ENCODE measurements around the gene ASCL4. TPM values are rescaled to one million over a fixed set of nuclear protein-coding genes. Genes with fewer than 3 reads are reported as not detected.

ASCL4 gene
- total and polyA plus RNA-seq, 2 of the 13 experiments (the other 11 are each of a cell fraction or from before 2014, with no cell fraction given) = not detected

GRCh38 chr12:107798580-107798979 is 24.1 kb downstream of the ASCL4 start (continued):
- TF ChIP-seq PAXIP1 (CRISPR knock-in tag; conservative IDR thresholded peaks at IDR 0.05) (0 out of 2 replicates have a peak, but pooled peaks have one; percentile 23), ZNF441 (CRISPR knock-in tag; IDR thresholded peaks at IDR 0.05; ENCODE audit: borderline replicate concordance) (no peak), KLF11 (CRISPR knock-in tag; IDR thresholded peaks at IDR 0.05) (no peak)

- Histone ChIP-seq H3K9me3 (ENCODE audit: low read length) (no peaks in the 10 kb centered on the region), H2AFZ (ENCODE audit: low read length) (no peak overlapping the region), H3K4me1 (ENCODE audit: insufficient read depth, low read length) (peaks cover 16% of the 10 kb centered on the region), H3K79me2 (ENCODE audit: insufficient read depth, low read length) (no peaks in the 10 kb centered on the region), H3K27ac (ENCODE audit: extremely low read length, insufficient read depth, low read length) (no peak overlapping the region), H3K27me3 (ENCODE audit: control insufficient read depth in 1 of 2, insufficient read depth in 2 of 2, low read length in 2 of 2) (no peaks in the 10 kb centered on the region), H4K20me1 (ENCODE audit: insufficient read depth, low read length) (no peaks in the 10 kb centered on the region), H3K9ac (ENCODE audit: insufficient read depth, low read depth, low read length) (no peak overlapping the region), H3K36me3 (replicated peaks in 1 of 2; ENCODE audit: control insufficient read depth in 1 of 2, insufficient read depth in 2 of 2, low read length in 2 of 2) (no peaks in the 10 kb centered on the region), H3K4me2 (ENCODE audit: low read depth, low read length) (no peak overlapping the region), H3K4me3 (replicated peaks in 1 of 3; ENCODE audit: insufficient read depth in 1 of 3, low read depth in 2 of 3, low read length in 3 of 3) (no peak overlapping the region)
- no TSS peak for BruUV-seq (replicated peaks)
- intact Hi-C loops (cut with micrococcal nuclease; ENCODE audit: unreplicated experiment) (no loop called here), in situ Hi-C loops (cut with HindIII; ENCODE audit: extremely low pct_ligation_motif_present, low pct_unique_long_range_greater_than_20kb) (no loop called here)
- ChIA-PET POLR2A (no interaction called here), CTCF (ENCODE audit: low intra/inter-chr PET ratio, low total read pairs) (no interaction called here)
- DNase-seq (ENCODE audit: low spot score) = no peak
- ATAC-seq = no peak
- TF ChIP-seq ZBED4 (CRISPR knock-in tag; IDR thresholded peaks at IDR 0.05; ENCODE audit: borderline replicate concordance) = no peak
- TF ChIP-seq ZEB1 (IDR thresholded peaks at IDR 0.05; ENCODE audit: insufficient replicate concordance, low read depth) = no peak
- FAIRE-seq = no peak
These were observed 26.6 kb downstream of the ASCL4 start for GRCh38 chr12:107801150-107801549.
